ENCODE data around the gene JAG2.
A peak's percentile ranks its signal among the peaks of the same experiment; 100 is the strongest.

Gene JAG2

DNA sequence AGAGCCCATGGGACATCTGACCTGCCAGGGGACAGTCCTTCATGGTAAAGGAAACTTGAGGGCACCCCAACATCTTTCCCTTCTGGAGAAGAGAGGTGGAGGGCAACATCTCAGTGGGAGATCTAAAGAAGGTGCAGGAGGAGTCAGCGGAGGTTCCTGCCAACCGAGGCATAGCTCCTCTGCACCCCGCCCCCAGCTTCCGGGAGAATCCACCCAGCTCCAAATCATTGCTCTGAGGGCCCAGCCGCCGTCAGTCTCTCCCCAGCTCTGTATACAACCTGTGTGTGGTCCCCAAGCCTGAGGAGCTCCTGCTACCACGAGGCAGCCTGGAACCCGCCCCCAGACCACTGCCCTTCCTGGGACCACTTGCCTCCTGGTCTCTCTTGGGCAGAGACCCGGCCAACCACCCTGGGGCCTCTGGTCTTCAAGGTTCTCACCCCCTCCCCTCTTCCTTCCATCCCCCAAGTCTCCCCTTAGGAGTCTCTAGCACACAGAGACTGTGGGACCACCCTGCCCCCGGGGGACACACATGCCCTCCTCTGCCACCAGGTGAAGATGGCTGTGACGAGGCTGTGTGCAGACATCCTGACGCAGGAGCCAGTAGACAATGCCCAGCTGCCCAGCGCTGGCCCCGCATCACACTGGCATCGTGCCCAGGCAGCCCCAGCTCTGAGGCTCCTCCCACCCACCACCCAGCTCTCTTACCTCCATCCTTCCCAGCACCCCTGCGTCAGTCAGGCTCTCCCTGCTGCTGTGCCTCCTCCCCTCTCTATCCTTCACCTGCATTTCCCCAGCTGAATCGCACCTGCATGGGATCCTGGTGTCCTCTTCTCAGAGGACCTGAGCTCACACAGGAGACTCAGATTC, 25.6 kb upstream of the JAG2 start (continued):
- TF ChIP-seq, protein P1, sequence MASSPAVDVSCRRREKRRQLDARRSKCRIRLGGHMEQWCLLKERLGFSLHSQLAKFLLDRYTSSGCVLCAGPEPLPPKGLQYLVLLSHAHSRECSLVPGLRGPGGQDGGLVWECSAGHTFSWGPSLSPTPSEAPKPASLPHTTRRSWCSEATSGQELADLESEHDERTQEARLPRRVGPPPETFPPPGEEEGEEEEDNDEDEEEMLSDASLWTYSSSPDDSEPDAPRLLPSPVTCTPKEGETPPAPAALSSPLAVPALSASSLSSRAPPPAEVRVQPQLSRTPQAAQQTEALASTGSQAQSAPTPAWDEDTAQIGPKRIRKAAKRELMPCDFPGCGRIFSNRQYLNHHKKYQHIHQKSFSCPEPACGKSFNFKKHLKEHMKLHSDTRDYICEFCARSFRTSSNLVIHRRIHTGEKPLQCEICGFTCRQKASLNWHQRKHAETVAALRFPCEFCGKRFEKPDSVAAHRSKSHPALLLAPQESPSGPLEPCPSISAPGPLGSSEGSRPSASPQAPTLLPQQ (tag by site-specific recombination; IDR thresholded peaks at IDR 0.05): peak; percentile 63
- TF ChIP-seq GLIS2 (tag by site-specific recombination; IDR thresholded peaks at IDR 0.05) (peak; percentile 42; the same call in 1 of the 2 replicates), ZNF302 (tag by site-specific recombination; IDR thresholded peaks at IDR 0.05; ENCODE audit: low read depth) (no peak), MZF1 (tag by site-specific recombination; IDR thresholded peaks at IDR 0.05; ENCODE audit: borderline replicate concordance) (no peak), TRIM28 (IDR thresholded peaks at IDR 0.05; ENCODE audit: borderline replicate concordance, low read length) (no peak), ZNF473 (tag by site-specific recombination; IDR thresholded peaks at IDR 0.05) (no peak), ZNF140 (tag by site-specific recombination; IDR thresholded peaks at IDR 0.05) (no peak)

DNA sequence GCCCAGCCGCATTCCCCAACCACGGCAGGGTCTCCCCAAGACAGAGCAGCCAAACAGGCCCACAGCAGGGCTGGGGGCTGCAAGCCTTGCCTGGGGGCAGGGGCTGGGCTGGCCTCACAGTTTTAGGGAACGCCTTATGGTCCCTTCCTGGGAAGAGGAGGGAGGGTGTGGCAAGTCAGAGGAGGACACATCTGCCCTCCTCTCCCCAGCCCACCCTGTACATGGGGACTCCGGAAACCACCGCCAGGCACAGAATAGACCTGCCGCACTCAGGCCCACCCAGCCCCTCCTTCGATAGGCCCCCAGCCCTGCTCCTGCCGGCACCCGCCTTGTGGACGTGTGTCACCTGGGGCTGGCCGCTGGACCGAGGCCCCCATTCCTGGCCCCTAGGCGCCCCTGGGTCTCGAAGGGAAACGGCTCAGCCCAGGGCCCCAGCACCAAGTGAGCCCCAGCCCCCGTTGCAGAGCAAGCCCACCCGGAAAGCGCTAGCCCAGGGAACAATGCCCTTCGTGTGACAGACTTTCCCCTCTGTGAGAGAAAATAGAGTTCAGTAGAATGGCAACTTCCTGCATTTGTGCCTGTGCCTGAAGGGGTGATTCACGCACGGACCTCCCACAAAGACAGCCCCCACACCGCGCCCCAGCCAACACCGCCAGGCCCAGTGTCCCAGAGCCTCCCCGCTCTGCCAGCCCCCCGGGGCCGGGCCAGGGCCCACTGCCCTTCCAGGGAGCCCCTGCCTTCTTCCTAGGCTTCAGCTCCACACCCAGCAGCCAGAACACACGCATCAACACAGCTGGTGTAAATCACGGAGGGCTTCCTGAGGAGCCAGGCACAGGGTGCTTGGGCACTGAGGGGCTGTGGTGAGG, 24.5 kb upstream of the JAG2 start:
- no peak overlapping the region for H3K27ac ChIP-seq (ENCODE audit: extremely low read depth, low read depth, low read length)
- H3K9me3 ChIP-seq (ENCODE audit: control insufficient read depth, insufficient read depth, low read depth, low read length): no peaks in the 10 kb centered on the region
- ChIA-PET CTCF (no interaction called here), POLR2A (no interaction called here)
- H3K36me3 ChIP-seq (ENCODE audit: control insufficient read depth in 2 of 2, insufficient read depth in 1 of 2, low read length in 2 of 2): no peaks in the 10 kb centered on the region
- no peak overlapping the region for H3K4me3 ChIP-seq (ENCODE audit: low read depth, low read length)
- no peaks in the 10 kb centered on the region for H3K4me1 ChIP-seq (ENCODE audit: control insufficient read depth, insufficient read depth, low read length)
- TF ChIP-seq, protein P2, sequence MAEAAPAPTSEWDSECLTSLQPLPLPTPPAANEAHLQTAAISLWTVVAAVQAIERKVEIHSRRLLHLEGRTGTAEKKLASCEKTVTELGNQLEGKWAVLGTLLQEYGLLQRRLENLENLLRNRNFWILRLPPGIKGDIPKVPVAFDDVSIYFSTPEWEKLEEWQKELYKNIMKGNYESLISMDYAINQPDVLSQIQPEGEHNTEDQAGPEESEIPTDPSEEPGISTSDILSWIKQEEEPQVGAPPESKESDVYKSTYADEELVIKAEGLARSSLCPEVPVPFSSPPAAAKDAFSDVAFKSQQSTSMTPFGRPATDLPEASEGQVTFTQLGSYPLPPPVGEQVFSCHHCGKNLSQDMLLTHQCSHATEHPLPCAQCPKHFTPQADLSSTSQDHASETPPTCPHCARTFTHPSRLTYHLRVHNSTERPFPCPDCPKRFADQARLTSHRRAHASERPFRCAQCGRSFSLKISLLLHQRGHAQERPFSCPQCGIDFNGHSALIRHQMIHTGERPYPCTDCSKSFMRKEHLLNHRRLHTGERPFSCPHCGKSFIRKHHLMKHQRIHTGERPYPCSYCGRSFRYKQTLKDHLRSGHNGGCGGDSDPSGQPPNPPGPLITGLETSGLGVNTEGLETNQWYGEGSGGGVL (tag by site-specific recombination; IDR thresholded peaks at IDR 0.05): no peak
- TF ChIP-seq, protein P3, sequence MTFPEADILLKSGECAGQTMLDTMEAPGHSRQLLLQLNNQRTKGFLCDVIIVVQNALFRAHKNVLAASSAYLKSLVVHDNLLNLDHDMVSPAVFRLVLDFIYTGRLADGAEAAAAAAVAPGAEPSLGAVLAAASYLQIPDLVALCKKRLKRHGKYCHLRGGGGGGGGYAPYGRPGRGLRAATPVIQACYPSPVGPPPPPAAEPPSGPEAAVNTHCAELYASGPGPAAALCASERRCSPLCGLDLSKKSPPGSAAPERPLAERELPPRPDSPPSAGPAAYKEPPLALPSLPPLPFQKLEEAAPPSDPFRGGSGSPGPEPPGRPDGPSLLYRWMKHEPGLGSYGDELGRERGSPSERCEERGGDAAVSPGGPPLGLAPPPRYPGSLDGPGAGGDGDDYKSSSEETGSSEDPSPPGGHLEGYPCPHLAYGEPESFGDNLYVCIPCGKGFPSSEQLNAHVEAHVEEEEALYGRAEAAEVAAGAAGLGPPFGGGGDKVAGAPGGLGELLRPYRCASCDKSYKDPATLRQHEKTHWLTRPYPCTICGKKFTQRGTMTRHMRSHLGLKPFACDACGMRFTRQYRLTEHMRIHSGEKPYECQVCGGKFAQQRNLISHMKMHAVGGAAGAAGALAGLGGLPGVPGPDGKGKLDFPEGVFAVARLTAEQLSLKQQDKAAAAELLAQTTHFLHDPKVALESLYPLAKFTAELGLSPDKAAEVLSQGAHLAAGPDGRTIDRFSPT (tag by site-specific recombination; IDR thresholded peaks at IDR 0.05): no peak
- no peak for TF ChIP-seq KLF8 (tag by site-specific recombination; IDR thresholded peaks at IDR 0.05)
- TF ChIP-seq ZNF175 (tag by site-specific recombination; IDR thresholded peaks at IDR 0.05): no peak
- 0 out of 2 replicates have a peak, but pooled peaks have one; percentile 9 for TF ChIP-seq ZFHX2 (tag by site-specific recombination; conservative IDR thresholded peaks at IDR 0.05)
- 0 out of 2 replicates have a peak, but pooled peaks have one; percentile 5 for TF ChIP-seq EGR2 (tag by site-specific recombination; IDR thresholded peaks at IDR 0.05; ENCODE audit: low read depth)
- no peak for TF ChIP-seq ZNF214 (tag by site-specific recombination; IDR thresholded peaks at IDR 0.05; ENCODE audit: borderline replicate concordance)
- TF ChIP-seq ZBTB21 (tag by site-specific recombination; IDR thresholded peaks at IDR 0.05): no peak
- no peak for TF ChIP-seq GLI2 (tag by site-specific recombination; IDR thresholded peaks at IDR 0.05; ENCODE audit: borderline replicate concordance, low read depth)
- no peak for TF ChIP-seq ZNF530 (tag by site-specific recombination; IDR thresholded peaks at IDR 0.05; ENCODE audit: low read depth)
- TF ChIP-seq, protein P4, sequence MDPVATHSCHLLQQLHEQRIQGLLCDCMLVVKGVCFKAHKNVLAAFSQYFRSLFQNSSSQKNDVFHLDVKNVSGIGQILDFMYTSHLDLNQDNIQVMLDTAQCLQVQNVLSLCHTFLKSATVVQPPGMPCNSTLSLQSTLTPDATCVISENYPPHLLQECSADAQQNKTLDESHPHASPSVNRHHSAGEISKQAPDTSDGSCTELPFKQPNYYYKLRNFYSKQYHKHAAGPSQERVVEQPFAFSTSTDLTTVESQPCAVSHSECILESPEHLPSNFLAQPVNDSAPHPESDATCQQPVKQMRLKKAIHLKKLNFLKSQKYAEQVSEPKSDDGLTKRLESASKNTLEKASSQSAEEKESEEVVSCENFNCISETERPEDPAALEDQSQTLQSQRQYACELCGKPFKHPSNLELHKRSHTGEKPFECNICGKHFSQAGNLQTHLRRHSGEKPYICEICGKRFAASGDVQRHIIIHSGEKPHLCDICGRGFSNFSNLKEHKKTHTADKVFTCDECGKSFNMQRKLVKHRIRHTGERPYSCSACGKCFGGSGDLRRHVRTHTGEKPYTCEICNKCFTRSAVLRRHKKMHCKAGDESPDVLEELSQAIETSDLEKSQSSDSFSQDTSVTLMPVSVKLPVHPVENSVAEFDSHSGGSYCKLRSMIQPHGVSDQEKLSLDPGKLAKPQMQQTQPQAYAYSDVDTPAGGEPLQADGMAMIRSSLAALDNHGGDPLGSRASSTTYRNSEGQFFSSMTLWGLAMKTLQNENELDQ (tag by site-specific recombination; IDR thresholded peaks at IDR 0.05; ENCODE audit: low read depth): no peak
- no peak for TF ChIP-seq ZNF239 (tag by site-specific recombination; IDR thresholded peaks at IDR 0.05)
- TF ChIP-seq, protein P5, sequence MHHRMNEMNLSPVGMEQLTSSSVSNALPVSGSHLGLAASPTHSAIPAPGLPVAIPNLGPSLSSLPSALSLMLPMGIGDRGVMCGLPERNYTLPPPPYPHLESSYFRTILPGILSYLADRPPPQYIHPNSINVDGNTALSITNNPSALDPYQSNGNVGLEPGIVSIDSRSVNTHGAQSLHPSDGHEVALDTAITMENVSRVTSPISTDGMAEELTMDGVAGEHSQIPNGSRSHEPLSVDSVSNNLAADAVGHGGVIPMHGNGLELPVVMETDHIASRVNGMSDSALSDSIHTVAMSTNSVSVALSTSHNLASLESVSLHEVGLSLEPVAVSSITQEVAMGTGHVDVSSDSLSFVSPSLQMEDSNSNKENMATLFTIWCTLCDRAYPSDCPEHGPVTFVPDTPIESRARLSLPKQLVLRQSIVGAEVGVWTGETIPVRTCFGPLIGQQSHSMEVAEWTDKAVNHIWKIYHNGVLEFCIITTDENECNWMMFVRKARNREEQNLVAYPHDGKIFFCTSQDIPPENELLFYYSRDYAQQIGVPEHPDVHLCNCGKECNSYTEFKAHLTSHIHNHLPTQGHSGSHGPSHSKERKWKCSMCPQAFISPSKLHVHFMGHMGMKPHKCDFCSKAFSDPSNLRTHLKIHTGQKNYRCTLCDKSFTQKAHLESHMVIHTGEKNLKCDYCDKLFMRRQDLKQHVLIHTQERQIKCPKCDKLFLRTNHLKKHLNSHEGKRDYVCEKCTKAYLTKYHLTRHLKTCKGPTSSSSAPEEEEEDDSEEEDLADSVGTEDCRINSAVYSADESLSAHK (tag by site-specific recombination; IDR thresholded peaks at IDR 0.05): peak; percentile 67
- peak; percentile 58 for TF ChIP-seq ZNF600 (tag by site-specific recombination; IDR thresholded peaks at IDR 0.05)
- TF ChIP-seq, protein P6, sequence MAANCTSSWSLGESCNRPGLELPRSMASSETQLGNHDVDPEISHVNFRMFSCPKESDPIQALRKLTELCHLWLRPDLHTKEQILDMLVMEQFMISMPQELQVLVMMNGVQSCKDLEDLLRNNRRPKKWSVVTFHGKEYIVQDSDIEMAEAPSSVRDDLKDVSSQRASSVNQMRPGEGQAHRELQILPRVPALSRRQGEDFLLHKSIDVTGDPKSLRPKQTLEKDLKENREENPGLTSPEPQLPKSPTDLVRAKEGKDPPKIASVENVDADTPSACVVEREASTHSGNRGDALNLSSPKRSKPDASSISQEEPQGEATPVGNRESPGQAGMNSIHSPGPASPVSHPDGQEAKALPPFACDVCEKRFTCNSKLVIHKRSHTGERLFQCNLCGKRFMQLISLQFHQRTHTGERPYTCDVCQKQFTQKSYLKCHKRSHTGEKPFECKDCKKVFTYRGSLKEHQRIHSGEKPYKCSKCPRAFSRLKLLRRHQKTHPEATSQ (tag by site-specific recombination; IDR thresholded peaks at IDR 0.05): no peak
